ENCODE results near the gene MTMR3.
A peak's percentile ranks its signal among the peaks of the same experiment; 100 is the strongest.

MTMR3 gene

GRCh38 chr22:30041881-30042280, 158.9 kb downstream of the MTMR3 start:
- peaks cover 3% of the 10 kb centered on the region for H3K27me3 Mint-ChIP-seq (ENCODE audit: low read depth)
- no peak overlapping the region for H3K4me3 Mint-ChIP-seq
- no peaks in the 10 kb centered on the region for H3K9me3 Mint-ChIP-seq
- peak overlapping the region in 1 of 3 experiments; percentile 28 for H3K27ac Mint-ChIP-seq
- no peaks in the 10 kb centered on the region for H3K36me3 Mint-ChIP-seq (ENCODE audit: low read depth)
- TF ChIP-seq CTCF (IDR thresholded peaks at IDR 0.05; ENCODE audit: unreplicated experiment in 3 of 3): no peak
- H3K4me1 Mint-ChIP-seq: peaks cover 24% of the 10 kb centered on the region

GRCh38 chr22:30043161-30043560, 160.2 kb downstream of the MTMR3 start:
- no peak for TF ChIP-seq CTCF (IDR thresholded peaks at IDR 0.05; ENCODE audit: unreplicated experiment in 3 of 3)
- Mint-ChIP-seq H3K4me1 (peaks cover 24% of the 10 kb centered on the region), H3K4me3 (no peak overlapping the region), H3K27ac (peak overlapping the region in 2 of 3 experiments; percentile 31 to 44), H3K9me3 (no peaks in the 10 kb centered on the region), H3K36me3 (ENCODE audit: low read depth) (no peaks in the 10 kb centered on the region), H3K27me3 (ENCODE audit: low read depth) (peaks cover 3% of the 10 kb centered on the region)

- peaks cover 24% of the 10 kb centered on the region for H3K4me1 Mint-ChIP-seq
- no peak for TF ChIP-seq CTCF (IDR thresholded peaks at IDR 0.05; ENCODE audit: unreplicated experiment in 3 of 3)
- H3K9me3 Mint-ChIP-seq: no peaks in the 10 kb centered on the region
- peak overlapping the region; percentile 44 to 77 (median 67) for H3K27ac Mint-ChIP-seq
- H3K4me3 Mint-ChIP-seq: no peak overlapping the region
- no peaks in the 10 kb centered on the region for H3K36me3 Mint-ChIP-seq (ENCODE audit: low read depth)
- H3K27me3 Mint-ChIP-seq (ENCODE audit: low read depth): peaks cover 3% of the 10 kb centered on the region
These were observed 161.4 kb downstream of the MTMR3 start for GRCh38 chr22:30044369-30044768.

- H3K27me3 Mint-ChIP-seq (ENCODE audit: low read depth): peaks cover 3% of the 10 kb centered on the region
- no peak overlapping the region for H3K4me3 Mint-ChIP-seq
- H3K36me3 Mint-ChIP-seq (ENCODE audit: low read depth): no peaks in the 10 kb centered on the region
- no peak for TF ChIP-seq CTCF (IDR thresholded peaks at IDR 0.05; ENCODE audit: unreplicated experiment in 3 of 3)
- peaks cover 24% of the 10 kb centered on the region for H3K4me1 Mint-ChIP-seq
- H3K9me3 Mint-ChIP-seq: no peaks in the 10 kb centered on the region
- H3K27ac Mint-ChIP-seq: peak overlapping the region; percentile 44 to 77 (median 67)
These were observed 162.0 kb downstream of the MTMR3 start for GRCh38 chr22:30044881-30045493.

GRCh38 chr22:30045494-30045887, 162.5 kb downstream of the MTMR3 start:
- no peak overlapping the region for H3K4me3 Mint-ChIP-seq
- peaks cover 24% of the 10 kb centered on the region for H3K4me1 Mint-ChIP-seq
- peaks cover 3% of the 10 kb centered on the region for H3K27me3 Mint-ChIP-seq (ENCODE audit: low read depth)
- no peaks in the 10 kb centered on the region for H3K9me3 Mint-ChIP-seq
- no peak overlapping the region for H3K27ac Mint-ChIP-seq
- H3K36me3 Mint-ChIP-seq (ENCODE audit: low read depth): no peaks in the 10 kb centered on the region
- no peak for TF ChIP-seq CTCF (IDR thresholded peaks at IDR 0.05; ENCODE audit: unreplicated experiment in 3 of 3)
